Fibroblast of upper back skin (primary cell): ENCODE data around the gene PXK.

Source experiments
- DNase-seq: peaks from one replicate; pipeline ENCODE4 v3.0.0-alpha.2; 2013

PXK gene

GRCh38 chr3:58384381-58385090 is 51.8 kb downstream of the PXK start:
- DNase-seq = no peak

- peak; percentile 79 for DNase-seq
These were observed 54.1 kb downstream of the PXK start for GRCh38 chr3:58386626-58387365.

GRCh38 chr3:58387650-58388546 is 55.2 kb downstream of the PXK start:
- DNase-seq = no peak

GRCh38 chr3:58388550-58389091 is 55.9 kb downstream of the PXK start:
- DNase-seq = peak; percentile 90

GRCh38 chr3:58391156-58391865 is 58.6 kb downstream of the PXK start:
- no peak for DNase-seq

- no peak for DNase-seq
These were observed 59.5 kb downstream of the PXK start for GRCh38 chr3:58392181-58392580.

- DNase-seq = no peak
These were observed 61.6 kb downstream of the PXK start for GRCh38 chr3:58394339-58394738.

GRCh38 chr3:58398669-58399333 is 66.1 kb downstream of the PXK start:
- no peak for DNase-seq

GRCh38 chr3:58403513-58404109 is 70.9 kb downstream of the PXK start:
- DNase-seq = no peak

- DNase-seq = peak; percentile 68
These were observed 71.7 kb downstream of the PXK start for GRCh38 chr3:58404396-58404795.

- DNase-seq = no peak
These were observed 76.2 kb downstream of the PXK start for GRCh38 chr3:58408906-58409305.

- no peak for DNase-seq
These were observed 77.0 kb downstream of the PXK start for GRCh38 chr3:58409663-58410062.

- no peak for DNase-seq
These were observed 78.3 kb downstream of the PXK start for GRCh38 chr3:58411036-58411435.

GRCh38 chr3:58411851-58412830 is 79.4 kb downstream of the PXK start:
- no peak for DNase-seq

GRCh38 chr3:58414538-58415197 is 82.0 kb downstream of the PXK start:
- peak; percentile 65 for DNase-seq

- DNase-seq = no peak
These were observed 83.5 kb downstream of the PXK start for GRCh38 chr3:58416191-58416590.

GRCh38 chr3:58417075-58417474 is 84.4 kb downstream of the PXK start:
- no peak for DNase-seq

GRCh38 chr3:58418227-58418626 is 85.5 kb downstream of the PXK start:
- DNase-seq = no peak

GRCh38 chr3:58419780-58420507 is 87.3 kb downstream of the PXK start:
- DNase-seq = no peak
